ENCODE measurements around the gene KLHL41. TPM values are rescaled to one million over a fixed set of nuclear protein-coding genes. Genes with fewer than 3 reads are reported as not detected.
"Not testable (repeated sequence)": the region's sequence is repeated elsewhere in the genome, so short reads cannot be mapped to it uniquely, and the experiment has no call there.

KLHL41 gene
- total RNA-seq, 2 donors from 2014 or later: 0.37 to 0.61 TPM

GRCh38 chr2:169528271-169528701 is 18.8 kb downstream of the KLHL41 start:
- Histone ChIP-seq H3K27me3 (no peaks in the 10 kb centered on the region), H3K27ac (no peak overlapping the region), H3K9me3 (no peaks in the 10 kb centered on the region), H3K9ac (ENCODE audit: low read depth in 2 of 2, low read length in 2 of 2) (no peak overlapping the region), H3K4me3 (no peak overlapping the region), H3K4me1 (no peaks in the 10 kb centered on the region), H3K36me3 (no peaks in the 10 kb centered on the region)
- intact Hi-C loops (cut with DNase I): no loop called here
- TF ChIP-seq CTCF (IDR thresholded peaks at IDR 0.05): peak; percentile 76
- DNase-seq: peak; percentile 71

- H3K36me3 ChIP-seq; H3K27me3 ChIP-seq; H3K9ac ChIP-seq (ENCODE audit: low read depth in 2 of 2, low read length in 2 of 2); H3K27ac ChIP-seq; intact Hi-C loops (cut with DNase I); H3K9me3 ChIP-seq; H3K4me3 ChIP-seq; DNase-seq; H3K4me1 ChIP-seq: not testable (repeated sequence)
These were observed 30.0 kb downstream of the KLHL41 start for GRCh38 chr2:169539460-169539859.

GRCh38 chr2:169540146-169540545 is 30.6 kb downstream of the KLHL41 start:
- Histone ChIP-seq H3K27ac (no peak overlapping the region), H3K36me3 (no peaks in the 10 kb centered on the region), H3K4me3 (no peak overlapping the region), H3K27me3 (no peaks in the 10 kb centered on the region), H3K4me1 (no peaks in the 10 kb centered on the region), H3K9me3 (no peaks in the 10 kb centered on the region), H3K9ac (ENCODE audit: low read depth in 2 of 2, low read length in 2 of 2) (no peak overlapping the region)
- TF ChIP-seq CTCF (IDR thresholded peaks at IDR 0.05): no peak
- DNase-seq: no peak
- intact Hi-C loops (cut with DNase I): no loop called here

GRCh38 chr2:169542433-169542832 is 32.9 kb downstream of the KLHL41 start:
- Histone ChIP-seq H3K27ac (no peak overlapping the region), H3K27me3 (no peaks in the 10 kb centered on the region), H3K4me3 (no peak overlapping the region), H3K4me1 (no peaks in the 10 kb centered on the region), H3K9ac (ENCODE audit: low read depth in 2 of 2, low read length in 2 of 2) (no peak overlapping the region), H3K9me3 (no peaks in the 10 kb centered on the region), H3K36me3 (no peaks in the 10 kb centered on the region)
- DNase-seq: no peak
- TF ChIP-seq CTCF (IDR thresholded peaks at IDR 0.05): no peak
- intact Hi-C loops (cut with DNase I): no loop called here

- Histone ChIP-seq H3K36me3 (no peaks in the 10 kb centered on the region), H3K9me3 (no peaks in the 10 kb centered on the region), H3K27ac (no peak overlapping the region), H3K9ac (ENCODE audit: low read depth in 2 of 2, low read length in 2 of 2) (no peak overlapping the region), H3K27me3 (no peaks in the 10 kb centered on the region), H3K4me1 (no peaks in the 10 kb centered on the region), H3K4me3 (no peak overlapping the region)
- no peak for DNase-seq
- TF ChIP-seq CTCF (IDR thresholded peaks at IDR 0.05): no peak
- intact Hi-C loops (cut with DNase I): no loop called here
These were observed 37.3 kb downstream of the KLHL41 start for GRCh38 chr2:169546756-169547155.

- Histone ChIP-seq H3K9ac (ENCODE audit: low read depth in 2 of 2, low read length in 2 of 2) (no peak overlapping the region), H3K27ac (no peak overlapping the region), H3K9me3 (no peaks in the 10 kb centered on the region), H3K4me1 (no peaks in the 10 kb centered on the region), H3K4me3 (no peak overlapping the region), H3K27me3 (no peaks in the 10 kb centered on the region), H3K36me3 (no peaks in the 10 kb centered on the region)
- intact Hi-C loops (cut with DNase I): loop anchor here (10.0 kb wide), 1 partner anchor 97 kb away; no protein-coding TSS in a partner anchor
- TF ChIP-seq CTCF (IDR thresholded peaks at IDR 0.05): no peak
- DNase-seq: no peak
These were observed 51.9 kb downstream of the KLHL41 start for GRCh38 chr2:169561364-169561763.

GRCh38 chr2:169562084-169562483 is 52.6 kb downstream of the KLHL41 start:
- DNase-seq; H3K4me3 ChIP-seq; H3K9me3 ChIP-seq; H3K4me1 ChIP-seq; H3K9ac ChIP-seq (ENCODE audit: low read depth in 2 of 2, low read length in 2 of 2); H3K27me3 ChIP-seq; H3K27ac ChIP-seq; H3K36me3 ChIP-seq: not testable (repeated sequence)
- intact Hi-C loops (cut with DNase I): loop anchor here (10.0 kb wide), 1 partner anchor 97 kb away; no protein-coding TSS in a partner anchor

Data from colonic mucosa (tissue), 4 donors.